Measurements from ENCODE around the gene PDSS2. TPM values are rescaled to one million over a fixed set of nuclear protein-coding genes. Genes with fewer than 3 reads are reported as not detected.

The PDSS2 gene
- total RNA-seq, 1 donor from 2014 or later: 13.4 TPM

- TF ChIP-seq, protein P1, sequence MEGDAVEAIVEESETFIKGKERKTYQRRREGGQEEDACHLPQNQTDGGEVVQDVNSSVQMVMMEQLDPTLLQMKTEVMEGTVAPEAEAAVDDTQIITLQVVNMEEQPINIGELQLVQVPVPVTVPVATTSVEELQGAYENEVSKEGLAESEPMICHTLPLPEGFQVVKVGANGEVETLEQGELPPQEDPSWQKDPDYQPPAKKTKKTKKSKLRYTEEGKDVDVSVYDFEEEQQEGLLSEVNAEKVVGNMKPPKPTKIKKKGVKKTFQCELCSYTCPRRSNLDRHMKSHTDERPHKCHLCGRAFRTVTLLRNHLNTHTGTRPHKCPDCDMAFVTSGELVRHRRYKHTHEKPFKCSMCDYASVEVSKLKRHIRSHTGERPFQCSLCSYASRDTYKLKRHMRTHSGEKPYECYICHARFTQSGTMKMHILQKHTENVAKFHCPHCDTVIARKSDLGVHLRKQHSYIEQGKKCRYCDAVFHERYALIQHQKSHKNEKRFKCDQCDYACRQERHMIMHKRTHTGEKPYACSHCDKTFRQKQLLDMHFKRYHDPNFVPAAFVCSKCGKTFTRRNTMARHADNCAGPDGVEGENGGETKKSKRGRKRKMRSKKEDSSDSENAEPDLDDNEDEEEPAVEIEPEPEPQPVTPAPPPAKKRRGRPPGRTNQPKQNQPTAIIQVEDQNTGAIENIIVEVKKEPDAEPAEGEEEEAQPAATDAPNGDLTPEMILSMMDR (IDR thresholded peaks at IDR 0.05; ENCODE audit: insufficient read depth, low read length, poor library complexity, severe bottlenecking): no peak
- DNase-seq (ENCODE audit: low read depth): no peak
- Histone ChIP-seq H3K27me3 (ENCODE audit: control insufficient read depth, insufficient read depth, low read length) (no peaks in the 10 kb centered on the region), H3K4me3 (ENCODE audit: low read depth, low read length) (no peak overlapping the region), H3K36me3 (ENCODE audit: control insufficient read depth, insufficient read depth, low read length) (no peaks in the 10 kb centered on the region)
These were observed 191.7 kb downstream of the PDSS2 start for GRCh38 chr6:107267634-107268033.

DNA sequence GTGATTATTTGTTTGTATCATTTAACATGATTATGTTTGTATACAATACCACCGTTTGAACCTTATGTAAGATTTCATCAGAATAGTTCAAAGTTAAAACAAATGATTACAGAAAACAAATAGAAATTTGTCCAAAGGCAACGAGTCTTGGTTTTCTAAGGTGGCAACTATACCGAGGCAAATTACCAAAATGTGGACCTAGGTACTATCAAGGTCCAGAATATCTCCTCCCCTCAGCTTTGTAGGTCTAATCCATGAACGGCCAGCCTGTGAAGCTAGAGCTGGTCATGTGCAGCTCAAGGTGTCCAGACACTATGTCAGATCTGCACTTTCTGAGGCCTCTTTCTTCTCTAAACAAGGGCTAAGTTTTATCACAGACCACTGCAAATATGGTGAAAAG is 192.4 kb downstream of the PDSS2 start:
- no peaks in the 10 kb centered on the region for H3K27me3 ChIP-seq (ENCODE audit: control insufficient read depth, insufficient read depth, low read length)
- H3K36me3 ChIP-seq (ENCODE audit: control insufficient read depth, insufficient read depth, low read length): no peaks in the 10 kb centered on the region
- TF ChIP-seq, protein P1 (IDR thresholded peaks at IDR 0.05; ENCODE audit: insufficient read depth, low read length, poor library complexity, severe bottlenecking): no peak
- H3K4me3 ChIP-seq (ENCODE audit: low read depth, low read length): no peak overlapping the region
- DNase-seq (ENCODE audit: low read depth): no peak

GRCh38 chr6:107266563-107266962 is 192.8 kb downstream of the PDSS2 start:
- H3K36me3 ChIP-seq (ENCODE audit: control insufficient read depth, insufficient read depth, low read length): no peaks in the 10 kb centered on the region
- no peak overlapping the region for H3K4me3 ChIP-seq (ENCODE audit: low read depth, low read length)
- H3K27me3 ChIP-seq (ENCODE audit: control insufficient read depth, insufficient read depth, low read length): no peaks in the 10 kb centered on the region
- DNase-seq (ENCODE audit: low read depth): no peak
- TF ChIP-seq, protein P1 (IDR thresholded peaks at IDR 0.05; ENCODE audit: insufficient read depth, low read length, poor library complexity, severe bottlenecking): no peak

DNA sequence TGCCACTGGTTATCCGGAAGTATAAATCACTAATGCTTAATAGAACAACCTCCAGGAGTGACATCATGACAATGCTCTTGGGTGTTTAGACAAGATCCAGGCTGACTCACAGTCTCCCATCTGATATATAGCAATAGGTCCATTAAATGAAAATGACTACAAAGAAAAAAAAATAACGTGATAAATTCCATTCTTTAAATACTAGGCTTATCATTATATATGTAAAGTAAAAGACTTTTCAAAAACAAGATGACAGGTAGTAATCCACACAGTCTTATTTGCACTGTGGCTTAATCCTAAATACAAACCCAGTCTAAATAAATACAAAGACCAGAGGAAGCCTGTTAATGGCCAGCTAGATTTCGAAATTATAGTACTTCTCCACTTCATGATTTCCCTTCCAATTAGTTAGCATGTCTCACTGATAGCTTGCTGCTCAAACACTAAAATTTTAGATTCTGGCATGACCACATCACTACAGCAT is 195.0 kb downstream of the PDSS2 start:
- TF ChIP-seq, protein P1 (IDR thresholded peaks at IDR 0.05; ENCODE audit: insufficient read depth, low read length, poor library complexity, severe bottlenecking): no peak
- H3K27me3 ChIP-seq (ENCODE audit: control insufficient read depth, insufficient read depth, low read length): no peaks in the 10 kb centered on the region
- H3K4me3 ChIP-seq (ENCODE audit: low read depth, low read length): no peak overlapping the region
- no peaks in the 10 kb centered on the region for H3K36me3 ChIP-seq (ENCODE audit: control insufficient read depth, insufficient read depth, low read length)
- peak; percentile 52 for DNase-seq (ENCODE audit: low read depth)

DNA sequence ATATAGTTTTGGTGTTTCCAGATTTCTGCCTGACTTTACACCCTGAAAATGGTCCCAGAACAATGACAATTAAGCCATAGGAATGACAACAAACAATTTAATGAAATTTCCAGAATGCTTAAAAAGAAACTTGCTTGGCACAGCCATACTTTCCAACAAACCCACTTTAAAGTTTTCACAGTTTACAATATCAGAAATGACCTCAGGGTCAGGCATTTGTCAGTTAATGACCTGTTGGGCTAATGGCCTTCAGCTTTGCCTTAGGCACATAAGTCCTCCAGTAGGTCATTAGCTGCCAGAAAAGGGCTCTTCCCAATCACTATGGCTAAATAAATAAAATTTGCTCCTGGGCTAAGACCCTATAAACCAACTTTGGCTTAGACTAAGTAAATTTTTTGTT is 199.4 kb downstream of the PDSS2 start:
- Histone ChIP-seq H3K36me3 (ENCODE audit: control insufficient read depth, insufficient read depth, low read length) (no peaks in the 10 kb centered on the region), H3K4me3 (ENCODE audit: low read depth, low read length) (no peak overlapping the region), H3K27me3 (ENCODE audit: control insufficient read depth, insufficient read depth, low read length) (no peaks in the 10 kb centered on the region)
- DNase-seq (ENCODE audit: low read depth): no peak
- TF ChIP-seq, protein P1 (IDR thresholded peaks at IDR 0.05; ENCODE audit: insufficient read depth, low read length, poor library complexity, severe bottlenecking): no peak

GRCh38 chr6:107248147-107248546 is 211.2 kb downstream of the PDSS2 start:
- no peaks in the 10 kb centered on the region for H3K27me3 ChIP-seq (ENCODE audit: control insufficient read depth, insufficient read depth, low read length)
- no peak for DNase-seq (ENCODE audit: low read depth)
- TF ChIP-seq, protein P1 (IDR thresholded peaks at IDR 0.05; ENCODE audit: insufficient read depth, low read length, poor library complexity, severe bottlenecking): no peak

More at GRCh38 chr6:107248147-107248546, 211.2 kb downstream of the PDSS2 start:
- Histone ChIP-seq H3K4me3 (ENCODE audit: low read depth, low read length) (no peak overlapping the region), H3K36me3 (ENCODE audit: control insufficient read depth, insufficient read depth, low read length) (no peaks in the 10 kb centered on the region)
